ENCODE data around the gene ADCY1. TPM values are rescaled to one million over a fixed set of nuclear protein-coding genes. Genes with fewer than 3 reads are reported as not detected.

ADCY1 gene
- total RNA-seq, 1 donor from 2014 or later, result 13.7 TPM

DNA sequence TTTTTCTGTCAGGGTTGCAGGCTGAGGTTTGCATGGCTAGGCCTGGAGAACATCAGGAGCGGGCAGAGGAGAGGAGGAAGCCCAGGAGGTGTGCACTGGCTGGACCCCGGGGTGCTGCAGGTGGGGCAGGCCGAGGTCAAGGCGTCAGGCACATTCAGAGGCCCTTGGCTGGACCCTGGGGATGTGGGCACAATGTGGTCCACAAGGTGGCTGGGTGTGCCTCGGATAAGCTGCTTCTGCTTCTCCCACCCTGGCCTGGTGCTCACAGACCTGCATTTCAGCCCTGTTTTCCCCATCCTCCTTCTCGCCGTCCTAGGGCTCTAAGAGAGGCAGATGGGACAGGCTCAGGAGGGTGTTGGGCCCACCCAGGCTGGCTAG, 108.2 kb downstream of the ADCY1 start:
- H3K27ac Mint-ChIP-seq (ENCODE audit: unreplicated experiment), result peak overlapping the region; percentile 97
- H3K4me1 Mint-ChIP-seq, result peaks cover 25% of the 10 kb centered on the region
- H3K36me3 Mint-ChIP-seq (ENCODE audit: low read depth), result peaks cover 9% of the 10 kb centered on the region
- DNase-seq (ENCODE audit: low read depth, low spot score), result no peak
- TF ChIP-seq, protein P1, sequence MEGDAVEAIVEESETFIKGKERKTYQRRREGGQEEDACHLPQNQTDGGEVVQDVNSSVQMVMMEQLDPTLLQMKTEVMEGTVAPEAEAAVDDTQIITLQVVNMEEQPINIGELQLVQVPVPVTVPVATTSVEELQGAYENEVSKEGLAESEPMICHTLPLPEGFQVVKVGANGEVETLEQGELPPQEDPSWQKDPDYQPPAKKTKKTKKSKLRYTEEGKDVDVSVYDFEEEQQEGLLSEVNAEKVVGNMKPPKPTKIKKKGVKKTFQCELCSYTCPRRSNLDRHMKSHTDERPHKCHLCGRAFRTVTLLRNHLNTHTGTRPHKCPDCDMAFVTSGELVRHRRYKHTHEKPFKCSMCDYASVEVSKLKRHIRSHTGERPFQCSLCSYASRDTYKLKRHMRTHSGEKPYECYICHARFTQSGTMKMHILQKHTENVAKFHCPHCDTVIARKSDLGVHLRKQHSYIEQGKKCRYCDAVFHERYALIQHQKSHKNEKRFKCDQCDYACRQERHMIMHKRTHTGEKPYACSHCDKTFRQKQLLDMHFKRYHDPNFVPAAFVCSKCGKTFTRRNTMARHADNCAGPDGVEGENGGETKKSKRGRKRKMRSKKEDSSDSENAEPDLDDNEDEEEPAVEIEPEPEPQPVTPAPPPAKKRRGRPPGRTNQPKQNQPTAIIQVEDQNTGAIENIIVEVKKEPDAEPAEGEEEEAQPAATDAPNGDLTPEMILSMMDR (conservative IDR thresholded peaks at IDR 0.05), result no peak
- no peaks in the 10 kb centered on the region for H3K27me3 Mint-ChIP-seq (ENCODE audit: low read depth)
- H3K4me3 Mint-ChIP-seq, result peak overlapping the region; percentile 35
- H3K9me3 Mint-ChIP-seq, result no peaks in the 10 kb centered on the region

DNA sequence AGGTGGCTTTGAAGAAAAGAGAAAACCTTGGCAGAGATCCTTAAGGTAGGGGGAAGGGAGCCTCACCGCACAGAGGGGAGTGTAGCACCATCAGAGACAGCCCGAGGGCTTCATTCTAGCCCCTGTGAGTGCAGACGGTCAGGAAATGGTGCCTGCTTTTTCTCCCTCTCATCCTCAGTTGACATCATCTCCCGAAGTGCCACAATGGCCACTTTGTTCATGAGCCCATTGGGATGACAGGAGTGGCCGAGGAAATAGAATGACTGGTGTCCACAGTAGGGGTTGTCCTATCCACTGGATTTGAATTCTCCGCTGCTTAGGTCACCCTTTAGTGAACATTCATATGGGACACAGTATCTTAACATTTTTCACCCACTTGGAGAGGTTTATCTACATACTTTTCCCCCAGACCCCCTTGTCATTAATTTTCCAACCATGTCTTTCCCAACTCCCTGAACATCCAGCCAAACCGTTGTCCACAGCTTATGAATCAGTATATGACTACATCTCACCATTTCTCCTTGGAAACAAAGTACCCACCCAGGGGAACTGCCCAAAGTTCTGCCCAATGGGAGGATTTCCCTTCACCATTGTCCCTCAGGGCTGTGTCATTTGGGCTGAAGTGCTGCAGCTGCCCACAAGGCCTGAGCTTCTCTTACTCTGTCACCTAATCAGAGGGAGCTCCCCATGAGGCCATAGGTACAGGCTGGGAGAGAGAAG, 108.8 kb downstream of the ADCY1 start:
- H3K4me1 Mint-ChIP-seq, result peaks cover 25% of the 10 kb centered on the region
- H3K36me3 Mint-ChIP-seq (ENCODE audit: low read depth), result peaks cover 9% of the 10 kb centered on the region
- no peaks in the 10 kb centered on the region for H3K27me3 Mint-ChIP-seq (ENCODE audit: low read depth)
- H3K9me3 Mint-ChIP-seq, result no peaks in the 10 kb centered on the region
- H3K27ac Mint-ChIP-seq (ENCODE audit: unreplicated experiment), result peak overlapping the region; percentile 97
- peak overlapping the region; percentile 35 for H3K4me3 Mint-ChIP-seq
- TF ChIP-seq, protein P1 (conservative IDR thresholded peaks at IDR 0.05), result no peak
- peak; percentile 14 for DNase-seq (ENCODE audit: low read depth, low spot score)

DNA sequence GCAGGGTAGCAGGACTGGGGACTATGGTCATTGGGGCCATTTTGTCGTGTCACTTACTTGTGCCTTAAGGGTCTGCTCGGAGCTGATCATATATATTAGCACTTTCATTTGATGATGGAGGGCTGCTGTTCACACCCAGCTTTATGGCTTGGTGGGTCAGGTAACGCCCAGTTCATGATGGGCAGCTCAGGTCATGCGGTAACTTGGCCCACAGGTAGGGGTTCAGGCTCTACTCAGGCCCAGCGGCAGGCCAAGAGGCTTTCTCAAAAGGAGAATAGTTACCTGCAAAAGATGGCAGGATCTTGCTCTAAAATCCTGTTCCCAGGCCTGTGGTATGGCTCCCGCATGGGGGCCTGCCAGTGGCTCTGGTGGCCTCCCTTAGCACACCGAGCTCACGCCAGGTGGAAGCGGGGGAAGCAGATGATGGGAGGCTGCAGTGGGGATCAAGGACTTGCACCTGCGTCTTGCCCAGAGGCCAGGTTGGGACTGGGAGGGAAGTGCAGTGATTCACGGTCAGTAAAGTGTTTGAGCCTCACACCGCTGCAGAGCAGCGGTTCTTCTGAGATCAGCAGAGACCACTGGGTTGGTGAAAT, 109.5 kb downstream of the ADCY1 start:
- no peak overlapping the region for H3K4me3 Mint-ChIP-seq
- TF ChIP-seq, protein P1 (conservative IDR thresholded peaks at IDR 0.05), result no peak
- peaks cover 25% of the 10 kb centered on the region for H3K4me1 Mint-ChIP-seq
- H3K9me3 Mint-ChIP-seq, result no peaks in the 10 kb centered on the region
- DNase-seq (ENCODE audit: low read depth, low spot score), result no peak
- no peaks in the 10 kb centered on the region for H3K27me3 Mint-ChIP-seq (ENCODE audit: low read depth)
- H3K36me3 Mint-ChIP-seq (ENCODE audit: low read depth), result peaks cover 6% of the 10 kb centered on the region
- H3K27ac Mint-ChIP-seq (ENCODE audit: unreplicated experiment), result peak overlapping the region; percentile 97

DNA sequence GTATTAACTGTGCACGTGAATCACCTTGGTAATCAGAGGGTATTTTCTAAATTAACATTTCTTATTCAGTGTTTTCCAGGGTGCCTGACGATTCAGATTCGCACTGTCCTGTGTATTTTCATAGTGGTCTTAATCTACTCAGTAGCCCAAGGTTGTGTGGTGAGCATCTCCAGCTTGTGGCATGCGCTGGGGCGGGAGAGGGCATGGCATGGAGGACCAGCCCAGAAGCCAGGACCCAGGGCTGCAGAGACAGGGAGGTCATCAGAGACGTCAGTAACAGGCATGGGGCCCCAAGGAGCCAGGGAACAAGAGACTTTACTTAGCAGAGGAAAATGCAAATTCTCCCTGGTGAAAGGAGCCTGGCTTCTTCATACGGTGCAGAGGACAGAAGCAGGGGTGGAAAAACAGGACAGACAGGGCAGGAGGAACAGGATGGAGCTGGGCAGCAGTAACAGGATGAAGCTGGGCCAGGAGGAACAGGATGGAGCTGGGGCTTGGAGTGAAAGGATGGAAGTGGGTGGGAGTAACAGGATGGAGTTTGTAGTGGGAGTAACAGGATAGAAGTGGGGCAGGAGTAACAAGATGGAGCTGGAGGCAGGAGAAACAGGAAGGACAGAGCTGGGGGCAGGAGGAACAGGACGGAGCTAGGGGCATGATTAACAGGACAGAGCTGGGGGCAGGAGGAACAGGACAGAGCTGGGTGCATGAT, 110.9 kb downstream of the ADCY1 start:
- no peaks in the 10 kb centered on the region for H3K27me3 Mint-ChIP-seq (ENCODE audit: low read depth)
- H3K9me3 Mint-ChIP-seq, result no peaks in the 10 kb centered on the region
- DNase-seq (ENCODE audit: low read depth, low spot score), result no peak
- H3K4me3 Mint-ChIP-seq, result no peak overlapping the region
- H3K27ac Mint-ChIP-seq (ENCODE audit: unreplicated experiment), result peak overlapping the region; percentile 45
- peaks cover 25% of the 10 kb centered on the region for H3K4me1 Mint-ChIP-seq
- H3K36me3 Mint-ChIP-seq (ENCODE audit: low read depth), result peaks cover 6% of the 10 kb centered on the region
- TF ChIP-seq, protein P1 (conservative IDR thresholded peaks at IDR 0.05), result no peak

DNA sequence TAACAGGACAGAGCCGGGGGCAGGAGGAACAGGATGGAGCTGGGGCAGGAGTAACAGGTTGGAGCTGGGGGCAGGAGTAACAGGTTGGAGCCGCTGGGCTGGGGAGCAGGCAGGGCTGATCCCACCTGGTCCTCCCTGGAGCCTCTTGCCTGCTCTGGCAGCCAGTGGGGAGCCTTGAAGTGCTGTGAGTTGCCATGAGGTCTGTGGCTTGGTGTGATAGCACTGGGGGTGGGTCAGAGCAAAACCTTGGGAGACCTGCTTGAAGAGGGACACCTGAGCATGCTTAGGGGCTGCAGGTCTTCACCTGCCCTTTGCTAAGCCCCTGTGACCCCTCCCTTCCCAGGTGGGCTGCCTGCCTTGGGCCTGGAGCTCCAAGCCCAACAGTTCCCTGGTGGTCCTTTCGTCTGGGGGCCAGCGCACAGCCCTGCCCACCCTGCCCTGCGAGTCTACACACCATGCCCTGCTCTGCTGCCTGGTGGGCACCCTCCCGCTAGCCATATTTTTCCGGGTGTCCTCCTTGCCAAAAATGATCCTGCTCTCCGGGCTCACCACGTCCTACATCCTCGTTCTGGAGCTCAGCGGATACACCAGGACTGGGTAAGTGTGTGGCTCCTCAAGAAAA, 111.6 kb downstream of the ADCY1 start:
- Mint-ChIP-seq H3K27me3 (ENCODE audit: low read depth) (no peaks in the 10 kb centered on the region), H3K4me1 (peaks cover 25% of the 10 kb centered on the region), H3K4me3 (no peak overlapping the region), H3K36me3 (ENCODE audit: low read depth) (peaks cover 4% of the 10 kb centered on the region), H3K9me3 (no peaks in the 10 kb centered on the region), H3K27ac (ENCODE audit: unreplicated experiment) (no peak overlapping the region)
- DNase-seq (ENCODE audit: low read depth, low spot score), result no peak
- TF ChIP-seq, protein P1 (conservative IDR thresholded peaks at IDR 0.05), result no peak

Data from neural crest cell (in vitro differentiated cells).